ENCODE data around the gene VASP. TPM values are rescaled to one million over a fixed set of nuclear protein-coding genes. Genes with fewer than 3 reads are reported as not detected.
A peak's percentile ranks its signal among the peaks of the same experiment; 100 is the strongest.

VASP gene
- total and polyA plus RNA-seq, 9 of the 15 experiments (the other 6 are each of a cell fraction or from before 2014, with no cell fraction given) = 16.7 to 261 (median 112) TPM

DNA sequence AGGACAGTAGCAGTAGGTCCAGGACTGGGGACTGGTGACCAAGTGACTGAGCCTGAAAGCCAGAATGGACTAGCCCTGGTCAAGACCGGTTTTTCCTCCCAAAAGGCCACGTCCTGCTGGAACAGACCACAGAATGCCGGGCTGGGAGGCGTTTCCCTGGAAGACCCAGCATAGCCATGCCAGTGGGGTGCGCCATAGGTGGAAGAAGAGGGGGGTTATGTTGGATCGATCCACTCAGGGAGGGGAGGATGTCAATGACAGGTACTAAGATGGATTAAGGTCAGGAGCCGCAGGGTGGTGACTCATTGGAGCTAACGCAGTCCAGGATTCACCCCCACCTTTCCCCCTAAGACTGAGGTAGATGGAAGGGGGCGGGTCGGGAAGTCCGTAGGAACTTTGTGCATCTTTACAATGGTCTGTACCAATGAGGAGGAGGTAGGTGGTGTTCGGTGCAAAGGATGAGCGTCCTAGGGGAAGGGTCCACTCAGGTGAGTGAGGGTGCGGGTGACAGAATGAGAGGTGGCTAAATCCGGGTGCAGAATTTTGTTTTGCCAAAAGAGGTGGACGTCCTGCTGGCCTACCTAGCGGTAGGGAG, 21.0 kb downstream of the VASP start (continued):
- TF ChIP-seq MLLT1 (IDR thresholded peaks at IDR 0.05) (peak in 1 of 2 experiments; percentile 18; a peak in 1 of 4 replicates), TRIM24 (IDR thresholded peaks at IDR 0.05) (peak in 1 of 2 experiments; percentile 38; a peak in 1 of 4 replicates), FOSL1 (tag; conservative IDR thresholded peaks at IDR 0.05) (peak; percentile 44; the same call in 1 of the 2 replicates), NFXL1 (CRISPR knock-in tag; IDR thresholded peaks at IDR 0.05) (no peak), SUPT5H (IDR thresholded peaks at IDR 0.05) (peak; percentile 86), TCF7 (IDR thresholded peaks at IDR 0.05; ENCODE audit: borderline replicate concordance) (peak; percentile 48; the same call in 1 of the 2 replicates), FOXK2 (conservative IDR thresholded peaks at IDR 0.05 in 1 of 2, IDR thresholded peaks at IDR 0.05 in 1 of 2; ENCODE audit: low read depth in 2 of 2) (peak in 1 of 2 experiments; percentile 61; a peak in 1 of 4 replicates), LARP7 (IDR thresholded peaks at IDR 0.05) (no peak), E2F3 (CRISPR knock-in tag; IDR thresholded peaks at IDR 0.05) (no peak), ZEB2 (IDR thresholded peaks at IDR 0.05) (0 out of 2 replicates have a peak, but pooled peaks have one; percentile 20), POLR2AphosphoS2 (IDR thresholded peaks at IDR 0.05; ENCODE audit: low read length) (peak; percentile 94), THRB (CRISPR knock-in tag; conservative IDR thresholded peaks at IDR 0.05) (peak; percentile 93), ZBED1 (IDR thresholded peaks at IDR 0.05) (0 out of 2 replicates have a peak, but pooled peaks have one; percentile 49), SRSF1 (IDR thresholded peaks at IDR 0.05; ENCODE audit: low read depth, low read length) (no peak), YY1 (IDR thresholded peaks at IDR 0.05; ENCODE audit: borderline replicate concordance in 1 of 3, control insufficient read depth in 1 of 3, extremely low read depth in 1 of 3, insufficient read depth in 3 of 3, insufficient read length in 1 of 3, insufficient replicate concordance in 2 of 3, low read depth in 1 of 3, low read length in 2 of 3) (peak in 1 of 3 experiments; percentile 4)
- TF ChIP-seq, protein P1, sequence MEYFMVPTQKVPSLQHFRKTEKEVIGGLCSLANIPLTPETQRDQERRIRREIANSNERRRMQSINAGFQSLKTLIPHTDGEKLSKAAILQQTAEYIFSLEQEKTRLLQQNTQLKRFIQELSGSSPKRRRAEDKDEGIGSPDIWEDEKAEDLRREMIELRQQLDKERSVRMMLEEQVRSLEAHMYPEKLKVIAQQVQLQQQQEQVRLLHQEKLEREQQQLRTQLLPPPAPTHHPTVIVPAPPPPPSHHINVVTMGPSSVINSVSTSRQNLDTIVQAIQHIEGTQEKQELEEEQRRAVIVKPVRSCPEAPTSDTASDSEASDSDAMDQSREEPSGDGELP (CRISPR knock-in tag; IDR thresholded peaks at IDR 0.05; ENCODE audit: borderline replicate concordance) = no peak
- TF ChIP-seq, protein P2, sequence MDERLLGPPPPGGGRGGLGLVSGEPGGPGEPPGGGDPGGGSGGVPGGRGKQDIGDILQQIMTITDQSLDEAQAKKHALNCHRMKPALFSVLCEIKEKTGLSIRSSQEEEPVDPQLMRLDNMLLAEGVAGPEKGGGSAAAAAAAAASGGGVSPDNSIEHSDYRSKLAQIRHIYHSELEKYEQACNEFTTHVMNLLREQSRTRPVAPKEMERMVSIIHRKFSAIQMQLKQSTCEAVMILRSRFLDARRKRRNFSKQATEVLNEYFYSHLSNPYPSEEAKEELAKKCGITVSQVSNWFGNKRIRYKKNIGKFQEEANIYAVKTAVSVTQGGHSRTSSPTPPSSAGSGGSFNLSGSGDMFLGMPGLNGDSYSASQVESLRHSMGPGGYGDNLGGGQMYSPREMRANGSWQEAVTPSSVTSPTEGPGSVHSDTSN (CRISPR knock-in tag; IDR thresholded peaks at IDR 0.05; ENCODE audit: low read depth) = no peak
- TF ChIP-seq, protein P2 (tag; conservative IDR thresholded peaks at IDR 0.05; ENCODE audit: low read depth) = 0 out of 2 replicates have a peak, but pooled peaks have one; percentile 42

Measured in K562 (cell line).